ENCODE data around the gene RPL10. TPM values are rescaled to one million over a fixed set of nuclear protein-coding genes. Genes with fewer than 3 reads are reported as not detected.

RPL10 gene
- total RNA-seq, 2 donors from 2014 or later: 2,294 to 2,387 TPM

DNA sequence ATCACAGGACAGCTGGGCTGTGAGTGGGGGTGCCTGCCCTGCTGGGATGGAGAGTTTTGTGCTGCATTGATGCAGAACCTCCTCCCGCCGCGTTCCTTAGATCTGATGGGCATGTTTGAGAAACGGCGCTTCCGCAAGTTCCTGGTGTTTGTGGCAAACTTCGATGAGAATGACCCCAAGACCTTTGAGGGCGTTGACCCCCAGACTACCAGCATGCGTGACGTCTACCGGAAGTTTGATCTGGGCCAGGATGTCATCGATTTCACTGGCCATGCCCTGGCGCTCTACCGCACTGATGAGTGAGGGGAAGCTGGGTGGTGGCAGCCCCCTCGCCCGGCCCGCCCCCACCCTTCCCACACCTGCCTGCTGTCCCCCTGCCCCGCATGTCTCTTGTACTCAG is 41.7 kb downstream of the RPL10 start:
- no peak for DNase-seq (ENCODE audit: low spot score)

DNA sequence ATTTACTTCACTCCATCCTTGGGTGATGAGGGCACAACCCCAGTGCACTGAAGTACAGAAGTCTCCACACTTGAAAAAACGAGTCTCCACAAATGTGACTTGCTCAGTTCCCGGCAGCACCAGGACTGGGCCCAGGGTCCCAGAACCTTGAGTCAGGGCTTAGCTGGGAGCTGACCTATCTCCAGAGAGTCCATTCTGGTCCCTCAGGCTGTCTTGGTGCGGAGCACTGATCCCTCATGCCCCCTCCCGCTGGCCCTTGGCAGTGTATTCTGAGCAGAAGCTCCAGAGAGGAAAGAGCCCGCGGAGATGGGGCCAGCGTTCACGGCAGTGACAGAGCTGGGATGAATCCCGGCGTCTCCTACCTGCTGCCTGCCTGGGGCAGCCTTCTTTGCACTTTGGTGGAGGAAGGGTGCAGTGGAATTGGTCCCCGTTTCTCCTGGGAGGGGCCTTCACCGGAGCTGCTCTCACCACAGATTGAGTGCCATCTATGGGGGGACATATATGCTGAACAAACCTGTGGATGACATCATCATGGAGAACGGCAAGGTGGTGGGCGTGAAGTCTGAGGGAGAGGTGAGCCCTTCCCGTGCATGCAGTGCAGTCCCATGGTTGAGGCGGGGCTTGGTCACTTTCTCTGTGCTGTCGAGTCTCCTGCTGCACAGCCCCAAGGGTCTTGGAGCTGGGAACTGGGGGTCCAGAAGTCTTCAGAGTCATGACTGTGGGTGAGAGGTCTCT is 42.6 kb downstream of the RPL10 start:
- intact Hi-C loops (cut with DNase I): no loop called here
- DNase-seq (ENCODE audit: low spot score): no peak

More for the DNA sequence above, 41.7 kb downstream of the RPL10 start:
- intact Hi-C loops (cut with DNase I): no loop called here

DNA sequence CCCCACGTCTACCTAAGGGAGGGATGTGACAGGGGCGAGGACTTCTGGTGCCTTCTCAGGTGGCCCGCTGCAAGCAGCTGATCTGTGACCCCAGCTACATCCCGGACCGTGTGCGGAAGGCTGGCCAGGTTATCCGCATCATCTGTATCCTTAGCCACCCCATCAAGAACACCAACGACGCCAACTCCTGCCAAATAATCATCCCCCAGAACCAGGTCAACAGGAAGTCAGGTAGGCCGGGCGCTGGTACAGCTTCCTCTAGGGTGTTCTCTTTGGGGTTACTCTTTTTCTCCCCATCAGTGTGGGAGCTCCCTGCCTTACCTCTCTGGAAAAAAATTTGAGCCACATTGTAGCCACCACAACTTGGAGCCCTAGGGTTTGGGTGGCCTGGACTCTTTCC is 43.4 kb downstream of the RPL10 start:
- intact Hi-C loops (cut with DNase I): no loop called here

DNA sequence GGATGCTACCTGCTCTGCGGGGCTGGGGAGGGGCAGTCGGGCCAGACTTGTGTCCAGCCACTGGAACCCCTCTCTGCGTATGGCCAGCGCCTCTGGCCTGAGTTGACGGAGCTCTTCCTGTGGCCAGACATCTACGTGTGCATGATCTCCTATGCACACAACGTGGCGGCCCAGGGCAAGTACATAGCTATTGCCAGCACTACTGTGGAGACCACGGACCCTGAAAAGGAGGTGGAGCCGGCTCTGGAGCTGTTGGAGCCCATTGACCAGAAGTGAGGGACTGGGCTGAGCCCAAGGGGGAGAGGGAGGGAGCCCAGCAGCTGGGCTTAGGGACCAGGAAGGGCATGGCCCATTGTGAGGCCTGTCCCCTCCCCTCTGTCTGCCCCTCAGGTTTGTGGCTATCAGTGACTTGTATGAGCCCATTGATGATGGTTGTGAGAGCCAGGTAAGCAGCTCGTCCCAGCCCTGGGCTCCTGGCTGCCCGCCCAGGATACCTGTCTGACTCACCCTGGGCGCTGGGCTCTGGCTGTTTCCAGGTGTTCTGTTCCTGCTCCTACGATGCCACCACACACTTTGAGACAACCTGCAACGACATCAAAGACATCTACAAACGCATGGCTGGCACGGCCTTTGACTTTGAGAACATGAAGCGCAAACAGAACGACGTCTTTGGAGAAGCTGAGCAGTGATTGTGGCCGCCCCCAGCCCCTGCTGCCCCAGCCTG is 44.0 kb downstream of the RPL10 start:
- no peak for DNase-seq (ENCODE audit: low spot score)
- intact Hi-C loops (cut with DNase I): no loop called here

More for the DNA sequence above, 43.4 kb downstream of the RPL10 start:
- no peak for DNase-seq (ENCODE audit: low spot score)

DNA sequence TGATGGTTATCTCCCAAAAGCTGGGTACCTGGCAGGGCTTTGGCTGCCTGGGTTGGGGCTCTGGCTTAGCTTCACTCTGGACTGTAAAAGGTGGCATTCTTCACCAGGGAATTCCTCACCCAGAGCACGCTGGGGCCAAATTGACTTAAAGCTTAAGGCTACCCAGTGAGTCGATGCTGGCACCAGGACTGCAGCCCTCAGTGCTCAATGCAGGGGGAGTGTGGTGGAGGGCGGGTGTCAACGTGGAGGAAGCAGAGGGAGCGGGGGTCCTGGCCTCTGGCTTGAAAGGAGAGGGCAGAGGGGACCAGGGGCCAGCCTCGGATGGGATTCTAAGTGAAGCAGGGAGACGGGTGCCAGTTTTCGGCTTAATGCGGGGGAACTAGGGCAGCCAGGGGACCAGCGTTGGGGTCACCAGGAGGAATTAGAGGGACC is 45.3 kb downstream of the RPL10 start:
- intact Hi-C loops (cut with DNase I): loop anchor here in 1 of 2 donors (1.0 kb wide), 1 partner anchor 29 kb away; no protein-coding TSS in a partner anchor
- DNase-seq (ENCODE audit: low spot score): no peak

DNA sequence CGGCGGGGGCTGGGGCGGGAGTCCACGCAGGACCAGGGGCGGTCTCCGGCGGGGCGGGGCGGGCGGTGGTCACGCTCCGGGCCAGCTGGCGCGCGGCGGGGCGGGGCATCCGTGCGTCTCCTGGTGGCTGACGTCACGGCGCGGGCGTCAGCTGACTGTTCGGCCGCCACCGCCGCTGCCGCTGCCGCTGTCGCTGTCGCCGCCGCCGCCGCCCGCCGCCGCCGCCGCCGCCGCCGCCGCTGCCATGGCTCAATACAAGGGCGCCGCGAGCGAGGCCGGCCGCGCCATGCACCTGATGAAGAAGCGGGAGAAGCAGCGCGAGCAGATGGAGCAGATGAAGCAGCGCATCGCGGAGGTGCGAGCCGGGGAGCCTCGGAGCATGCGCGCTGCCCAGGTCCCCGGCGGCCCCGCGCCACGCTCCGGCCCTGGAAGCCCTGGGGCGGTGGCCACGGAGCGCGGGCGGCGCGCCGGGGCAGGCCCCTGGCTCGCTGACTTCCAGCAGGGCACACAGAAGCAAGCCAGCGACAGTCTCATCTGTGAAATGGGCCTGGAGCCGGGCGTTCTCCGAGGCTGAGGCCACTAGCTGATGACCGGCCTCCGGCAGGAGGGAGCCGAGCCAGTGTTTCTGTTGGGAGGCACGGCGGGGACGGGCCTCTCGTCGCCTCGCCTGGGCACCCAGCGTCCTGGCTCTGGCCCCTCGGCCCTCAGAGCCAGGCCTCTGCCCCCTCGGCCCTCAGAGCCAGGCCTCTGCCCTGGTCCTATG is 46.0 kb downstream of the RPL10 start, which contains the start of gene FAM50A:
FAM50A (plus strand) TSS at position 150 of the 763 bp plus-strand sequence; CDS start at position 245, 95 bp downstream.
- peak; percentile 93 for DNase-seq (ENCODE audit: low spot score)
- intact Hi-C loops (cut with DNase I): loop anchor here in 1 of 2 donors (1.0 kb wide), 1 partner anchor 28 kb away; no protein-coding TSS in a partner anchor

DNA sequence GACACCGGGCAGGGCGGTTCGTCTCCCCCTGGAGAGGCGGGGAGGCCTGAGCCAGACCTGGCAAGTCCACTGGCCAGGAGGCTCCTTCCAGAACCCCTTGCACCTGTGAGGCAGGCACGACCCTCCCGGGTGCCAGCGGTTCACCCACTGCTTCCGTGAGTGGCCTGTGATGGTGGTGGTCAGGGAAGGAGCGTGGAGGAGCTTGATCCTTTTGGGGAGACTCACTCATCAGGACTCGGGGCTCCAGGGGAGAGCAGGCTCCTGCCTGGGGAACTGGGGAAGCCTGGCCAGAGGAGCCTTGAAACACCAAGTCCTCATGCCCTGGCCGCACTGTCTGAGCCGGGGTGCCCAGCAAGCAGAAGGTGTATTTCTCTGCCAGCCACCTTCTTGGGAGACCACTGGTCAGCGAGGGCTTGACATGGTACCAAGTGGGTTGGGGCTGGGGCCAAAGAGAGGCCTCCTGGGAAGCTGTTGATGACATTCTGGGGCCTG is 46.6 kb downstream of the RPL10 start:
- intact Hi-C loops (cut with DNase I): loop anchor here in 1 of 2 donors (5.0 kb wide), 1 partner anchor 42 kb away; the partner anchor contains the start of gene UBL4A
- no peak for DNase-seq (ENCODE audit: low spot score)

DNA sequence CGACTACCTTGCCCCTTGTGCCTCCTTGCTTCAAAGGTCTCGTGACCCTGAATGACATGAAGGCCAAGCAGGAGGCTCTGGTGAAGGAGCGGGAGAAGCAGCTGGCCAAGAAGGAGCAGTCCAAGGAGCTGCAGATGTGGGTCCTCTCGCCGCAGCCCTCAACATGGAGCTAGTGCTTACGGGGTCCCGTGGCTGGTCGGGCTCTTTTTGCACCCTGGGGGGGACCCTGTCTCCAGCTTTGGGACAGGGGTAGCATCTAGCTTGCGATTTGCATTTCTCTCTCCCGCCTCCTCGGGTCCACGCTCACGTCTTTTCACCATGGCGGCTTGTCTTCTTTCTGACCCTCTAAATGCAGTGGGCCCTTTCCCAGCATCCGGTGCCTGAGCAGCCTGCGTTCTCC is 47.6 kb downstream of the RPL10 start:
- intact Hi-C loops (cut with DNase I): loop anchor here in 1 of 2 donors (5.0 kb wide), 1 partner anchor 42 kb away; the partner anchor contains the start of gene UBL4A
- no peak for DNase-seq (ENCODE audit: low spot score)

DNA sequence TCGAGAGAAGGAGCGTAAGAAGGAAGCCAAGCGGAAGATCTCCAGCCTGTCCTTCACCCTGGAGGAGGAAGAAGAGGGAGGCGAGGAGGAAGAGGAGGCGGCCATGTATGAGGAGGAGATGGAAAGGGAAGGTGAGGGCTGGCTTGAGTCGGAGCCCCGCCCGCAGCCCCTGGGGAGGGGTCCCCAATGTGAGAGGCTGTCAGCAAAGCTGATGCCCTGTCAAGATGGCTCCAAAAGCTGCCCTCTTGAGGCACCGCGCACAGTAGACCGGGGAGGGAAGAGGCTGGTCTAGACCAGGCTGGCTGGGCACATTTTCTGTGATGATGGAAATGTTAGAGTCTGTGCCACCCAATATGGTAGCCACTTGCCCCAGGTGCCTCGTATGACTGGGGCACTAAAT is 48.3 kb downstream of the RPL10 start:
- intact Hi-C loops (cut with DNase I): loop anchor here in 1 of 2 donors (5.0 kb wide), 1 partner anchor 41 kb away; the partner anchor contains the start of gene UBL4A
- DNase-seq (ENCODE audit: low spot score): no peak

DNA sequence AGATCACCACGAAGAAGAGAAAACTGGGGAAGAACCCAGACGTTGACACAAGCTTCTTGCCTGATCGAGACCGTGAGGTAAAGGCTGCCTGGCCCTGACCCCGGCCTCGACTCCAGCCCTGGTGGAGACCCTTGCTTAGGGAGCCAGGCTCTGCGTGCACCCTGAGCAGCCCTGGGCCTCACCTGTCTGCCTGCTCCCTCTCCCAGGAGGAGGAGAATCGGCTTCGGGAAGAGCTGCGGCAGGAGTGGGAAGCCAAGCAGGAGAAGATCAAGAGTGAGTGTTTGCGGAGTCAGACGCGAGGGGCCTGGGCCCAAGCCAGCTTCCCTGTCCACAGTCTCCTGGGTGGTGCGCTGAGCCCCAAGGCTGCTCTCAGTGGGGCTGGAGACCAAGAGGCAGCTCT is 50.3 kb downstream of the RPL10 start:
- intact Hi-C loops (cut with DNase I): loop anchor here in 1 of 2 donors (5.0 kb wide), 1 partner anchor 39 kb away; the partner anchor contains the start of gene UBL4A
- no peak for DNase-seq (ENCODE audit: low spot score)

DNA sequence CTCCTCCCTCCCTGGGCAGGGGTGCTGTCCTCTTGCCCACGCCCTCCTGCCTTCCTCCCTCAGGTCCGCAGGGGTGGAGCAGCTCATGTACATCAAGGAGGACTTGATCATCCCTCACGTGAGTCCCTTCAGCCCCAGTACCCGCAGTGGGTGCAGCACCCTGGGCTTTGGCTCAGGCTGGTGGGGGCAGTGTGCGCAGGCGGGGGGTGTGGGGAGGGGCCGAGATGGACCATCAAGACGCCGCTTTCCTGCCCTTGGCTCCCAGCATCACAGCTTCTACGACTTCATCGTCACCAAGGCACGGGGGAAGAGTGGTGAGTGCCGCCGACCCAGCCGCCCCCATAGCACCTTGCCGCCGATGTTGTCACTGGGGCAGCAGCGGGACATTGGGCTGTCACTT is 51.4 kb downstream of the RPL10 start:
- intact Hi-C loops (cut with DNase I): loop anchor here (5.0 to 10.0 kb wide), 2 partner anchors 38 to 1565 kb away; partner anchors contain the start of gene UBL4A (in 1 of the 2)
- no peak for DNase-seq (ENCODE audit: low spot score)

DNA sequence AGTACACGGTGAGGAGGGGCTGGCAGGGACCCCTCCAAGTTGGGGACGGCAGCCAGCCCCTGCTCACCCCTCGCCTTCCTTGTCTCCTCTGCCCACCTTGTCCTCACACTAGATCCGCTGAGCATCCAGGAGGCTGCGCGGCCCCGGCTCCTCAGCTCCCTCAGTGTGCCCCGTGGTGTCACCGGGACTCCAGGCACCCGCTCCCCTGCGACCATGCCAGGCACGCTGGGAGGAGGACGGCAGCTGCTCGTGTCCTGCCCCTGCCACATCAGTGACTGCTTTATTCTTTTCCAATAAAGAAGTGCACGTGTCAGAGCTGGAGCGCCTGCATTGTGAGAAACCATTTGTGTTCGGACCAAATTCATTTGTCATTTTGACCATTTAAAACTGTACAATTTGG is 52.1 kb downstream of the RPL10 start:
- DNase-seq (ENCODE audit: low spot score): no peak
- intact Hi-C loops (cut with DNase I): loop anchor here in 1 of 2 donors (10.0 kb wide), 1 partner anchor 1566 kb away; no protein-coding TSS in a partner anchor

Small RNAs within 50 kb of the gene (microRNA-seq; reads per million reads assigned to microRNA genes)
- 0 to 0.65 reads per million in 2 donors for gene MIR6858 (ENCODE audit: borderline microRNAs expressed in 2 of 2)

Other genes with a start within 250 kb of the RPL10 start
- gene OPN1MW, start 215.8 kb upstream of the RPL10 start, total RNA-seq: not detected
- gene OPN1MW2, start 178.6 kb upstream of the RPL10 start, total RNA-seq: not detected
- not detected for gene OPN1MW3, start 140.8 kb upstream of the RPL10 start, total RNA-seq
- not detected for gene TEX28, start 103.3 kb upstream of the RPL10 start, total RNA-seq
- under 1 TPM; 0.29 to 0.46 TPM for gene TKTL1, start 102.6 kb upstream of the RPL10 start, total RNA-seq
- gene FLNA, start 23.7 kb upstream of the RPL10 start, total RNA-seq: 1,000 to 10,000 TPM; 5,571 to 6,731 TPM
- 10 to 100 TPM; 61.8 to 67.2 TPM for gene EMD, start 19.1 kb upstream of the RPL10 start, total RNA-seq
- gene DNASE1L1, start 10.9 kb downstream of the RPL10 start, total RNA-seq: 10 to 100 TPM; 15.9 to 20.0 TPM
- gene TAFAZZIN, start 13.2 kb downstream of the RPL10 start, total RNA-seq: 10 to 100 TPM; 25.3 to 28.1 TPM
- 10 to 100 TPM; 43.8 to 59.9 TPM for gene ATP6AP1, start 30.3 kb downstream of the RPL10 start, total RNA-seq
- gene GDI1, start 38.8 kb downstream of the RPL10 start, total RNA-seq: 100 to 1,000 TPM; 106 to 108 TPM
- 10 to 100 TPM; 52.7 to 63.3 TPM for gene FAM50A, start 45.8 kb downstream of the RPL10 start, total RNA-seq
- 10 to 100 TPM; 23.7 to 31.1 TPM for gene PLXNA3, start 59.9 kb downstream of the RPL10 start, total RNA-seq
- gene LAGE3, start 80.9 kb downstream of the RPL10 start, total RNA-seq: 10 to 100 TPM; 10.2 to 15.0 TPM
- gene UBL4A, start 88.2 kb downstream of the RPL10 start, total RNA-seq: 10 to 100 TPM; 30.1 TPM
- 10 to 100 TPM; 27.4 to 31.3 TPM for gene SLC10A3, start 92.3 kb downstream of the RPL10 start, total RNA-seq
- 10 to 100 TPM; 26.1 to 28.6 TPM for gene FAM3A, start 117.9 kb downstream of the RPL10 start, total RNA-seq
- gene G6PD, start 148.5 kb downstream of the RPL10 start, total RNA-seq: 10 to 100 TPM; 51.9 to 55.4 TPM
- gene IKBKG, start 149.2 kb downstream of the RPL10 start, total RNA-seq: 10 to 100 TPM; 24.2 to 25.6 TPM
- gene CTAG1A, start 186.8 kb downstream of the RPL10 start, total RNA-seq: not detected
- gene CTAG1B, start 220.9 kb downstream of the RPL10 start, total RNA-seq: not detected